Spleen (tissue), 7 donors: ENCODE data around the gene EHBP1.

ENCODE experiments used
- CTCF ChIP-seq, 11 experiments: fragments of 200-600 bp in 7 of 11; fragments of 450-650 bp in 4 of 11; sonication (generic) in 4 of 11; IDR thresholded peaks in 8 of 11; conservative IDR thresholded peaks in 3 of 11; 1 replicate in 7 of 11; 2 replicates in 4 of 11; pipeline versions ENCODE4 v1.4.0 to v1.8.0; 2016 to 2021; ENCODE audit warnings: antibody characterized with exemption in 11 of 11, inconsistent platforms in 4 of 11, mild to moderate bottlenecking in 1 of 11
- POLR2A ChIP-seq, 3 donors: fragments of 450-650 bp; IDR thresholded peaks; one replicate each; pipeline ENCODE4 v1.5.1; 2017; ENCODE audit warnings: antibody characterized with exemption in 3 of 3, mild to moderate bottlenecking in 1 of 3
- POLR2AphosphoS5 ChIP-seq, 3 donors: sonication (generic); formaldehyde crosslinking; IDR thresholded peaks; one replicate each; pipeline ENCODE4 v1.5.1; 2017; ENCODE audit warnings: antibody characterized with exemption in 3 of 3
- donor health status: DM: no; HTN: no; CAD: no; lungs with moderate emphysema.
- donor health status: DM: no; HTN: no; CAD: no.
- donor health status: DM: no; HTN: no; CAD: no.

- no peak for TF ChIP-seq POLR2A (IDR thresholded peaks at IDR 0.05)
- TF ChIP-seq CTCF (IDR thresholded peaks at IDR 0.05 in 8 of 11, conservative IDR thresholded peaks at IDR 0.05 in 3 of 11), result no peak
- no peak for TF ChIP-seq POLR2AphosphoS5 (IDR thresholded peaks at IDR 0.05)
Measured at GRCh38 chr2:63066838-63067237, 361.3 kb downstream of the EHBP1 start.
